Suppressor macrophage treated with lipopolysaccharide for 4 hours (primary cell): Measurements from ENCODE around the gene LDLRAD1.
"Not testable (repeated sequence)": the region's sequence is repeated elsewhere in the genome, so short reads cannot be mapped to it uniquely, and the experiment has no call there.

Experiments
- DNase-seq: peaks from one replicate; pipeline ENCODE4 v3.0.0-alpha.2; 2020

The LDLRAD1 gene

DNA sequence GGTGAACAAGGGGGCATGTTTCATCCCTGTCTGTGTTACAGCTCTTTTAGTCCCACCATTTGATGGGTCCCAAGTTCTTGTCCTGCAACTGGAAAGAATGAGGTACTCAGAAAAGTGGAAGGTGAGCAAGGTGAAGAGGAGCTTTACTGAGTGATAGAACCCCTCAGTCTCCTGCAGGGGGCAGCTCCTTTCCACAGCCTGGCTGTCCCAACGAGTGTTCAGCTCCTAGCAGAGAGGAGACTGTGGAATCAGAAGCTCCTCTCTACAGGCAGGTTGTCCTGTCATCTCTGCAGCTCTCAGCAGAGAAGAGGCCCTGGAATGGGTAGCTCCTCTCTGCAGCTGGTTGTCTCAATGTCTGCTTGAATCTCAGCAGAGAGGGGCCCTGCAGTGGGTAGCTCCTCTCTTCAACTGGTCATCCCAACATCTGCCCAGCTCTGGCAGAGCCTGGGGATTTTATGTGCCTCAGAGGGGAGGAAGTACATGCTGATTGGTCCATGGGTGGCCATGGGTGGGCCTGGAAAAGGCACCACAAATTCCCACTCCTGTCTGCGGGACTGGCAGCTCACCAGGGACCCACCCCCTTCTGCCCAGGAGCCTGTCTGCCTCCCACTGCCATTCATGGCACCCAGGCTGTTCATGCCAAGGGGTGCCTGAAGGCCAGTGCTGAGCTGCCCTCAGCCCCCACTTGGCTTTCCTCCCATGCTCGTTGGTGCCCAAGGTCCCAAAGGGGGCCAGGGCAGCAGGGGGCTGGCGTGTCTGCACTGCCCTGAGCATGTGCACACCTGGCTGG lies 25.7 kb downstream of the LDLRAD1 start:
- DNase-seq = no peak

DNA sequence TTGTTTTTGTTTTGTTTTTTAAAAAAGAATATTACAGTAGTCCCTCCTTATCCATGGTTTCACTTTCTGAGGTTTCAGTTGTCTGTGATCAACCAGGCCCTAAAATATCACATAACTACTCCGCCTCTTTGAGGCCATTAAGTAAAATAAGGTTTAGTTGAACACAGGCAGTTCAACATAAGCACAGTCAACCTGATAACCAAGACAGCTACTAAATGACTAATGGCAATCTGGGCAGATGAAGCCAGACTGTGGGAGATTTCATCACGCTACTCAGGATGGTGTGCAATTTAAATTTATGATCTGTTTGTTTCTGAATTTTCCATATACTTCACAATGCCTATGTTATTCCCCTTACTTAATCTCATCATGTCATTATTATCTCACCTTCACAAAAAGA lies 30.1 kb downstream of the LDLRAD1 start:
- DNase-seq = no peak

DNA sequence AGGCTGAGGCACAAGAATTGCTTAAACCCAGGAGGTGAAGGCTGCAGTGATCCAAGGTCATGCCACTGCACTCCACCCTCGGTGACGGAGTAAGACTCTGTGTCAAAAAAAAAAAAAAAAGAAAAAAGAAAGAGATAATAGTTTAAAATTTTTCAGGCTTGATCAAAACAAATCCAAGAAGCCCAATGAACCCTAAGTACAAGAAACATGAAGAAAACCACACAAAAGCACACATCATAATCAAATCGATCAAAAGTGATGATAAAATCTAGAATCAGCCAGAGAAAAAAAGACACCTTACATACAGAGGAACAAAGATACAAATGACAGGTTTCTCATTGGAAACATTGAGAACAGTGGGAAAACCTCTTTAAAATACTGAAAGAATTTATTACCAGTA lies 31.5 kb downstream of the LDLRAD1 start:
- DNase-seq = no peak

DNA sequence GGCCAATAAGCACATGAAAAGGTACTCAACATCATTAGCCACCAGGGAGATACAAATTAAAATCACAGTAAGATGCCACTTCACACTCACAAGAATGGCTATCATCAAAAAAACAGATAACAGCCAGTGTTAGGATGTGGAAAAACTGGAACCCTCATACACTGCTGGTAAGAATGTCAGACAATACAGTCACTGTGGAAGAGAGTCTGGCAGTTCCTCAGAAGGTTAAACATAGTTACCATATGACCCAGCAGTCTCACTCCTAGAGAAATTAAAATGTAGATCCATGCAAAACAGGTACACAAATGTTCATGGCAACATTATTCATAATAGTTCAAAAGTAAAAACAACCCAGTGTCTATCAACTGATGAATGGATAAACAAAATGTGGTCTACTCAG lies 33.3 kb downstream of the LDLRAD1 start:
- DNase-seq = no peak

DNA sequence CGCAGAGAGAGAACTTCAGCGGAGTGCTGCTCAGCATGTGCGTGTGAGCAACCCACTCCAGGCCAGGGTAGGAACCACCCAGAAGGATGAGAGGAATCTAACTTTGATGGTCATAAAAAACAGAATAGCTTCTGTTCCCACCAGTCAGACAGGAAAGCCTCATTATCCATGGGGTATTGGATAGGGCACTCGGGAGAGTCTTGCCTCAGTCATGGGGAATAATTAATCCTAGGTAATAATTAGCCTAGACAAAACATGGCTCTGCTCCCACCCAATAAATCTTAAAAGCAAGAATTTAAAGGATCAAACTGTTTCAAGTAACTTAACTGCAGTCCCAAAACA lies 35.3 kb downstream of the LDLRAD1 start:
- no peak for DNase-seq

DNA sequence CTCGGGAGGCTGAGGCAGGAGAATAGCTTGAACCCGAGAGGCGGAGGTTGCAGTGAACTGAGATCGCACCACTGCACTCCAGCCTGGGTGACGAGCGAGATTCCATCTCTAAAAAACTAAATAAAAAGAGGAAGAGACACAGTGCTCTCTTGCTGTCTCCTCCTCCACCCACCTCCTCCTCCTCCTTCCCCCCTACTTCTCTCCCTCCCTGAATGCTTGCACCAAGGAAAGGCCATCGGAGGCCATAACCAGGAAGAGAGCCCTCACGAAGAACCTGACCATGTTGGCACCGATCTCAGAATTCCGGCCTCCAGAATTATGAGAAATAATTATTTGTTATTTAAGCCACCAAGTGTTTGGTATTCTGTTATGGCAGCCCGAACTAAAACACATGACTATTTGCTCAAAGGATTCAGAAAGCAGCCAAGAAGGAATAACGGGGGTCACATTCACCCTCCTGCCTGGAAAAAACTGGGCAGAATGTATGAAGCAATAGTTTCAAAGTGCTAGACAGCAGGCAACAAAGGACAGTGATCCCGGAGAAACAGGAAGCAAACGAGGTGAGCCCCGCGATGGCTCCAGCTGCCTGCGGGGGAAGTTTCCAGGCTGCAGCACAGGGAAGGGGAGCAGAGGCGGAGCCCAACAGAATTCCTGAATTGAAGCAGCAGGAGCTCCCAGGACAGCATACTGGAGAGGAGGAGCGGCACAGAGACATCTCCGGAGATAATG lies 35.8 kb downstream of the LDLRAD1 start:
- peak; percentile 29 for DNase-seq

DNA sequence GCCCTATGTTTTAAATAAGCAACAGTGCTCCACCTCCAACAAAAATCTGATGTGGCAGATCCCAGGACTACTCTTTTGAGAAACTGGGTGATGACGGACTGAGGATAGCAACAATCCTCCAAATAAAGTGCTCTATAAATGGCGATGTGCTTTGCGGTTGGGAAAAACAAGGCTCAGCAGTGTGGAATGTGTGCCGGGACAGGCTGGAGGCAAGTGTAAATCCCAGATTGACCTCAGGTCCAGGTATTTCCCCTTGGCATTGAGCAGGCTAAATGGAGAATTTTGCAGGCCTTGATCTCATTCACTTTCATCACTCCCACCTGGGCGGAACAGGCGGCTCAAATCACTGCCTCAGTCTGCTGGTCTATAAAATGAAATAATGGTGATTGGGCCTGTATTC lies 36.8 kb downstream of the LDLRAD1 start:
- DNase-seq = no peak

DNA sequence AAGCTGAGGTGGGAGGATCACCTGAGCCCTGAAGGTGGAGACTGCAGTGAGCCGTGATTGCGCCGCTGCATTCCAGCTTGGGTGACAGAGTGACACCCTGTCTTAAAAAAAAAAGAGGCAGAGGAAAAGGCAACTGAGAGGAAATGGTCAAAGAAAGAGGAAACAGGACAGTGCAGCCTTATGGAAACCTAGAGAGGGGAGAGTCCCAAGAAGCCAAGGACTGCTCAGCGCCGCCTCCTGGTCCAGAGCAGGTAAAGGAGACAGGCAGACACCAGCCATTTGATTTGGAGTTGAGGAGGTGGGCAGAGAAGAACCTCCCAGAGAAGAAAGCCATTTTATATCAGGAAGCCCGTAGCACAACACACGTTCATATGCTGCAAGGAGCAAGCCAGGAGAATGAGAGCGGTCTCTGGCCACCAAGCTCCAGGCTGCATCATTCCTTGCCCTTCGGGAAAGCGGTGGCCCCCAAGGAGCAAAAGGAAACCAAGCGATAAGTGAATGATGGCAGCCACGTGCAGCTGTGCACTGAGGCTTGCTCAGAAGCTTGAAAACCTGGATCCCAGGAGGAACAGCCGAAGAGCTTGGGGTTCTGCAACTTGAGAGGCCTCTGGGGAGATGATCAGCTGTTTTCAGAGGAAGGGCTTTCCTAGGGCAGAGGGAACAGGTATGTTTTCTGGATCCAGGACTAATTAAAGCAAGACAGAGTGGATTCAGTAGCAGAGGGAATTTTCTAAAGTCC lies 38.1 kb downstream of the LDLRAD1 start:
- peak; percentile 32 for DNase-seq

DNA sequence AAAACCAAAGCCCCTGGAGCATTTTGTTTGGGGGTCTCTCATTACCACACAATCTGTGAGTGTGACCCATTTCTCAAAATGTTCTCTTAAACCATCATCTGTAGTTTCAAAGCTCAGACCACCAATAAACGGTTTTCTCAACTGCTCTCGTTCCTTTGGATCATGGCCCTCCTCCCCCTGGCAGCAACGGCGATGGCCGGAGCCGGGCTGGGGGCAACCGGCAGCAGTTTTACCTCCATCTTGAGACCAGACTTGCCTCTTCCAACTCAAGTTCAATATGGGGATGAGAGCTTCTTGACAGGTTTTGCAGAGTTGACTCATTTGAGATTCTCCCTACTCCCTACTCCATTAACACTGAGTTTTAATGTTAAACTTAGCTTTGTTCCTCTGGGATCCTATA lies 42.1 kb downstream of the LDLRAD1 start:
- no peak for DNase-seq

DNA sequence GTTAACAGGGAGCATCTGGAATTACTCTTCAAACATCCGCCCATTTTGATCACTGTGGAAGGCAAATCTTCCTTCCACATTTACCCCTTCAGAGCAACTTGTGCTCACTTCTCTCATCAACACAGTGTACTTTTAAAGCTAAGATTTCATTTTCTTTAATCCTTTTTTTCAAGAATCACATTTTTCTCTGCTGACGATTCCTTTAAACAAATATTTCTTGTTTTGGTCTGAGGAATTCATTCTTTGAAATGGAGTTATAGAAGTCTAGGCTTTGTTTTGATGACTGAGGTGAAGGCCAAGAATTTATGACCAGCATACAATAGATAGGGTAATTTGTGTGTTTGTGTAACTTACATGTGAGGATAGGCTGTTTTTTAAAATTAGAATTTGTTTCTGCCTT lies 46.3 kb downstream of the LDLRAD1 start:
- no peak for DNase-seq

DNA sequence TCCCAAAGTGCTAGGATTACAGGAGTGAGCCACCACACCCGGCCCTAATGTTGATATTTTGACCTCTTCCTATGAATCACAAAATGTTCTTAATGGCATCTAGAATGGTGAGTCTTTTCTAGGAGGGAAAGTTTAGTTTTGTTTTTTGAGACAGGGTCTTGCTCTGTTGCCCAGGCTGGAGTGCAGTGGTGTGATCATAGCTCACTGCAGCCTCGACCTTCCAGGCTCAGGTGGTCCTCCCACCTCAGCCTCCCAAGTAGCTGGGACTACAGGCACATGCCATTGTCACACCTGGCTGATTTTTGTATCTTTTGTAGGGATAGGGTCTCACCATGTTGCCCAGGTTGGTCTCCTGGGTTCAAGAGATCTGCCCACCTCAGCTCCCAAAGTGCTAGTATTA lies 48.7 kb downstream of the LDLRAD1 start:
- not testable (repeated sequence) for DNase-seq

DNA sequence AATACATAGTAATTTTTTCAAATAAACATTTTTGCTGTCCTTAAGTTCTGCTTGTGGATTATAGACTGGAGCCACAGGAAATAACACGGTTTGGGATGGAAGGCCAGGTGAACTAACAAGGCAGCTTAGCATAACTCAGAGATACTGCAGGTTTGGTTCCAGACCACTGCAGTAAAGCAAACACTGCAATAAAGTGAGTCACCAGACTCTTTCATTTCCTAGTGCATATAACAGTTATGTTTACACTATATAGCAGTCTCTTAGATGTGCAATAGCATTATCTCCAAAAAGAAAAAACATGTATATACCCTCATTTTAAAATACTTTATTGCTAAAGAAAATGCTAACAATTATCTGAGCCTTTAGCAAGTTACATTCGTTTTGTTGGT lies 49.9 kb downstream of the LDLRAD1 start:
- DNase-seq = no peak

DNA sequence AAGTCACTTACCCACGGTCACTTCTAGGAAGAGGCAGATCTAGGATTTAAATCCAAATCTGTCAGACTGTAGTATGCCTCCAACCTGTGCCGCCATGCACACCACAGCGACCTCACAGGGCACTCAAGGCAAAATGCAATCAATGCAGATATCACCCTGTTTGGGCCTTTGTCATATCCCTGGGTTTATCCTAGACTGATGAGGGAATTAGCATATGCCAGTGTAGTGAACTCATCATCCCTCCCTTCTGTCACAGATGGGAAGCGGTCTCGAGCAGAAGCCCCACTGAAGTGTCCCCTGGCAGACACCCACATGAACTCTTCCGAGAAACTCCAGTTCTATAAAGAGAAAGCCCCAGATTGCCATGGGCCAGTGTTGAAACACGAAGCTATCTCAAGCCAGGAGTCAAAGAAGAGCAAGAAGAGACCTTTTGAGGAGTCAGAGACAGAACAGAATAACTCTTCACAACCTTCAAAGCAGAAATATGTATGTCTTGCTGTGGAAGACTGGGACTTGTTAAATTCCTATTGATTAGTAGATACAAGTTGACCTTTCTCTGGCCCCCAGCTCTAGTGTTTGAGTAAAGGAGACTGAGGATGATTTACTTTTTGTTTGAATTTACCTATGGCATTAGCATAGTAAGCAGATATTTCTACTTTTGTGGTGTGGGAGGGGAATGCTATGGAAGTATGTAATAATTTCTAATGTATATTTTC lies 50.4 kb downstream of the LDLRAD1 start:
- DNase-seq = no peak

DNA sequence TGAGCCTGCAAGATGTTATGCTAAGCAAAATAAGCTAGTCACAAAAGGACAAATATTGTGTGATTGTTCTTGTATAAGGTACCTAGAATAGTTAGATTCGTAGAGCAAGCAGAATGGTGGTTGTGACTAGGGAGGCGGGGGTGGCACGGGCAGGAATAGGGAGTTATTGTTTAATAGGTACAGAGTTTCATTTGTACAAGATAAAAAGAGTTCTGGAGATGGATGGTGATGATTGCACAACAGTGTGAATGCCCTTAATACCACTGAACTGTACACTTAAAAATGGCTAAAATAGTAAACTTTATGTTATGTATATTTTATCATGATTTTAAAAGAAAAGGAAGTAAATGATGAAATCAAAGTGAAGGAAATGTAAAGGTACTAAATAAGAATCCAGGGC lies 51.2 kb downstream of the LDLRAD1 start:
- DNase-seq = no peak

DNA sequence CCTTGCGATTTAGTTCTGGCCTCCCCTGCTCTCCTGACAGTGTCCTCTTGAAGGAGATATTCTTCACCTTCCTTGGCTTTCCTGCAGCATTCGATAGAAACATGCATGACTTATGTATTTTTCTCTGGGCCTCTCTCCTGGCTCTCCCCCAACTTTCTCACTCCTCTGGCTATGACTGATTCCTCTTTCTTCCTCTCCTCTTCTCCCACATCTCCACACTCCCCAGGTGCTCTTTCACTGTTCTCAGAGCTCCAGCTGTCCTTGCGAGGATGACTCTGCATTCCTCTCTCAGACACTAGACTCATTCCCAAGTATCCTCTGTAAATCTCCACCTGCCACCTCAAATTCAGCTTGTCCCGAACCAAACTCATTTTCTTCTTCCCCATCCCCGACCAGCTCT lies 53.9 kb downstream of the LDLRAD1 start:
- DNase-seq = no peak

DNA sequence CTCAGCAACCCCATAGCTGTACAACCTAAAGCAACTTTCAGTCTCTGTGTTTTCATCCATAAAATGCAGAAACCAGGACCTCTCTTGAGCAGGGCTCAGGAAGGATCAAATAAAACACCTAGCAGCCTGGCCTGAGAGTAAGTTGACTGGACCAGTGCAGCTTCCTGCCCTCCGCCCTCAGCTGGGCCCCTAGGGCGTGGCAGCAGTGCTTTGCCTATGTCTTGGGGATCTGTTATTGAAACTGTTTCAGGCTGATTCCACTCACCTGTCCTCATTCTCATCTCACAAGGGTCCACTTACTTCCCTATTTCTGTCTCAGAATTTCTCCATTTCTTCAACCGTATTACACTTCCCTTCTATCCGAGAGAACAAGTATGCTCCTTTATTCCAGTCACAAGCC lies 54.5 kb downstream of the LDLRAD1 start:
- no peak for DNase-seq

DNA sequence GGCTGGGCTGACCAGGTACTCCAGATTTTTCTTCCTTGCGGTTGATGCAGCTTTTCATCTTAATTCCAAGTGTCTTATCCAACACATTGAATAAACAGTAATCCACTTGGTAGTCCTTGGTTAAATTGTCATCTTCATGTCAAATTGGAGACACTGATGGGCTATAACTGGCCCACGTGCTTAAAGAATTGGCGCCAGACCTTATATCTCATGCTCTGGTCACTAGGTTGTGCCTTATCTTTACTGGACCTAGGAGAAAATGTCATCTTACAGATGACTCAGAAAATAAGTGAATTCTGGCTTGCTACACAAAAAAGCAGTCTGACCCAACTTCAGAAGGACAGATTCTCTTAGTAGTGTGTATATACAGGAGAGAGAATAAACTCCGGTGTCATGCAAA lies 55.6 kb downstream of the LDLRAD1 start:
- no peak for DNase-seq

DNA sequence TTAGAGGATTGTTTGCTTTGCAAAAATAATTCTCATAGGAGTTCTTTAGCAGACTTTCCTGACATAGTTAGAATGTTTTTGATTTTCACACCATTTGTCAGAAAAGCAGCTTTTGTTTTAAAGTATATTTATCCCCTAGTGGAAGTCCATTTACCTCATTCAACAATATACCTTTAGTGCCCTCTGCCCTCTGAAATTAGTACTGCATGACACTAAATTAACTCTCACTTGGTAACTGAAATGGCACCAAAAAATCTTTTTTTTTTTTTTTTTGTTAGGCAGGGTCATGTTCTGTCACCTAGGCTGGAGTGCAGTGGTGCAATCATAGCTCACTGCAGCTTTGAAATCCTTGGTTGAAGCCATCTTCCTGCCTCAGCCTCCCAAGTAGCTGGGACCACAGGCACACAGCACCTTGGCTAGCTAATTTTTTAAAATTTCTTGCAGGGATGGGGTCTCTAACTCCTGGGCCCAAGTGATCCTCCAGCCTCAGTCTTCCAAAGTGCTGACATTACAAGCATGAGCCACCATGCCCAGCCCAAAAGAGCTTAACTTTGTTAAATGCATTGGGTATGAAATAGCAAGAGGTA lies 58.2 kb downstream of the LDLRAD1 start:
- DNase-seq = peak; percentile 56
